Osteocyte (in vitro differentiated cells): ENCODE results near the gene PRTN3. TPM values are rescaled to one million over a fixed set of nuclear protein-coding genes. Genes with fewer than 3 reads are reported as not detected.
"Not testable (repeated sequence)": the region's sequence is repeated elsewhere in the genome, so short reads cannot be mapped to it uniquely, and the experiment has no call there.

ENCODE experiments used
- DNase-seq: peaks from one replicate; pipeline ENCODE4 v3.0.0; 2021; ENCODE audit warnings: mixed read lengths; ENCODE audit not compliant: unreplicated experiment; ENCODE audit errors: extremely low spot score
- H3K27ac Mint-ChIP-seq: one replicate; pipeline ENCODE4 v1.8.0; 2021; ENCODE audit warnings: mild to moderate bottlenecking, mixed read lengths; ENCODE audit not compliant: unreplicated experiment
- H3K27me3 Mint-ChIP-seq: one replicate; pipeline ENCODE4 v1.8.0; 2021; ENCODE audit warnings: mixed read lengths; ENCODE audit not compliant: unreplicated experiment
- H3K36me3 Mint-ChIP-seq: one replicate; pipeline ENCODE4 v1.8.0; 2021; ENCODE audit warnings: mixed read lengths; ENCODE audit not compliant: unreplicated experiment
- H3K4me1 Mint-ChIP-seq: one replicate; pipeline ENCODE4 v1.8.0; 2021; ENCODE audit warnings: mixed read lengths; ENCODE audit not compliant: unreplicated experiment
- H3K4me3 Mint-ChIP-seq: one replicate; pipeline ENCODE4 v1.8.0; 2021; ENCODE audit warnings: mild to moderate bottlenecking, moderate library complexity, mixed read lengths; ENCODE audit not compliant: unreplicated experiment
- H3K9me3 Mint-ChIP-seq: one replicate; pipeline ENCODE4 v1.8.0; 2021; ENCODE audit warnings: mixed read lengths; ENCODE audit not compliant: unreplicated experiment
- CTCF ChIP-seq: fragments of 200-600 bp; sonication (generic); IDR thresholded peaks from 2 replicates; pipeline ENCODE4 v1.5.0; 2021; ENCODE audit warnings: antibody characterized with exemption, mild to moderate bottlenecking, moderate library complexity
- total RNA-seq: library from RNA; stranded (reverse); gene quantifications from 2 replicates; pipeline ENCODE4 v1.2.1, GENCODE V29; 2021

PRTN3 gene
- total RNA-seq, 1 donor from 2014 or later, result not detected

- Mint-ChIP-seq H3K4me1 (peaks cover 21% of the 10 kb centered on the region), H3K9me3 (no peaks in the 10 kb centered on the region), H3K36me3 (no peaks in the 10 kb centered on the region), H3K27me3 (peaks cover 3% of the 10 kb centered on the region), H3K4me3 (no peak overlapping the region), H3K27ac (no peak overlapping the region)
- TF ChIP-seq CTCF, result no peak
- no peak for DNase-seq
Measured at GRCh38 chr19:843836-844545, 3.2 kb downstream of the PRTN3 start.

- no peak for TF ChIP-seq CTCF
- Mint-ChIP-seq H3K27me3 (peaks cover 3% of the 10 kb centered on the region), H3K4me1 (peaks cover 22% of the 10 kb centered on the region), H3K36me3 (no peaks in the 10 kb centered on the region), H3K4me3 (no peak overlapping the region), H3K9me3 (no peaks in the 10 kb centered on the region), H3K27ac (no peak overlapping the region)
- DNase-seq, result no peak
Measured at GRCh38 chr19:844546-844971, 3.8 kb downstream of the PRTN3 start.

GRCh38 chr19:845707-846521 is 5.1 kb downstream of the PRTN3 start:
- Mint-ChIP-seq H3K4me3 (no peak overlapping the region), H3K36me3 (no peaks in the 10 kb centered on the region), H3K27me3 (peaks cover 3% of the 10 kb centered on the region), H3K27ac (peak overlapping the region; percentile 31), H3K4me1 (peaks cover 28% of the 10 kb centered on the region), H3K9me3 (no peaks in the 10 kb centered on the region)
- no peak for DNase-seq
- no peak for TF ChIP-seq CTCF

- no peaks in the 10 kb centered on the region for H3K36me3 Mint-ChIP-seq
- H3K27me3 Mint-ChIP-seq, result no peaks in the 10 kb centered on the region
- DNase-seq, result no peak
- peaks cover 29% of the 10 kb centered on the region for H3K4me1 Mint-ChIP-seq
- H3K9me3 Mint-ChIP-seq, result no peaks in the 10 kb centered on the region
- TF ChIP-seq CTCF, result no peak
- H3K27ac Mint-ChIP-seq, result no peak overlapping the region
- H3K4me3 Mint-ChIP-seq, result no peak overlapping the region
Measured at GRCh38 chr19:848386-848921, 7.7 kb downstream of the PRTN3 start.

- H3K9me3 Mint-ChIP-seq, H3K27ac Mint-ChIP-seq, H3K27me3 Mint-ChIP-seq, H3K36me3 Mint-ChIP-seq, DNase-seq, H3K4me3 Mint-ChIP-seq: not testable (repeated sequence)
- peaks cover 29% of the 10 kb centered on the region for H3K4me1 Mint-ChIP-seq
Measured at GRCh38 chr19:849195-849594, 8.4 kb downstream of the PRTN3 start.
